RWPE2 (cell line): ENCODE results near the gene AKAP13.

Experiments
- ATAC-seq: fragments of 200-7000 bp; cut with Tn5 transposase; 3 replicates; pipeline ENCODE4 v1.9.1; 2021; ENCODE audit warnings: low read depth
- DNase-seq: peaks from one replicate; pipeline ENCODE4 v3.0.0-alpha.2; 2020; ENCODE audit warnings: low spot score
- H3K27ac ChIP-seq: fragments of 450-650 bp; 2 replicates; pipeline ENCODE4 v1.5.1; 2017; ENCODE audit warnings: mild to moderate bottlenecking; ENCODE audit not compliant: poor library complexity, severe bottlenecking
- H3K27me3 ChIP-seq: fragments of 250-450 bp; sonication (Bioruptor Pico); 2 replicates; pipeline ENCODE4 v1.5.1; 2021; ENCODE audit warnings: mild to moderate bottlenecking, moderate library complexity; ENCODE audit not compliant: insufficient read depth, poor library complexity, severe bottlenecking
- H3K36me3 ChIP-seq: fragments of 250-450 bp; sonication (Bioruptor Pico); 2 replicates; pipeline ENCODE4 v1.5.1; 2020; ENCODE audit warnings: low read depth, mild to moderate bottlenecking, moderate library complexity
- H3K4me1 ChIP-seq: fragments of 250-450 bp; sonication (Bioruptor Pico); 2 replicates; pipeline ENCODE4 v1.5.1; 2021; ENCODE audit warnings: mild to moderate bottlenecking, moderate library complexity; ENCODE audit not compliant: insufficient read depth, poor library complexity, severe bottlenecking
- H3K4me3 ChIP-seq: fragments of 250-450 bp; sonication (Bioruptor Pico); 2 replicates; pipeline ENCODE4 v1.5.1; 2021; ENCODE audit warnings: mild to moderate bottlenecking, moderate library complexity; ENCODE audit not compliant: severe bottlenecking
- H3K9me3 ChIP-seq: fragments of 250-450 bp; sonication (Bioruptor Pico); 2 replicates; pipeline ENCODE4 v1.5.1; 2021; ENCODE audit warnings: mild to moderate bottlenecking, moderate library complexity; ENCODE audit not compliant: severe bottlenecking
- TF ChIP-seq, protein P1 (sequence below): fragments of 450-650 bp; IDR thresholded peaks from one replicate; pipeline ENCODE4 v1.5.1; 2017; ENCODE audit warnings: mild to moderate bottlenecking, moderate library complexity; ENCODE audit not compliant: poor library complexity, severe bottlenecking

The AKAP13 gene

DNA sequence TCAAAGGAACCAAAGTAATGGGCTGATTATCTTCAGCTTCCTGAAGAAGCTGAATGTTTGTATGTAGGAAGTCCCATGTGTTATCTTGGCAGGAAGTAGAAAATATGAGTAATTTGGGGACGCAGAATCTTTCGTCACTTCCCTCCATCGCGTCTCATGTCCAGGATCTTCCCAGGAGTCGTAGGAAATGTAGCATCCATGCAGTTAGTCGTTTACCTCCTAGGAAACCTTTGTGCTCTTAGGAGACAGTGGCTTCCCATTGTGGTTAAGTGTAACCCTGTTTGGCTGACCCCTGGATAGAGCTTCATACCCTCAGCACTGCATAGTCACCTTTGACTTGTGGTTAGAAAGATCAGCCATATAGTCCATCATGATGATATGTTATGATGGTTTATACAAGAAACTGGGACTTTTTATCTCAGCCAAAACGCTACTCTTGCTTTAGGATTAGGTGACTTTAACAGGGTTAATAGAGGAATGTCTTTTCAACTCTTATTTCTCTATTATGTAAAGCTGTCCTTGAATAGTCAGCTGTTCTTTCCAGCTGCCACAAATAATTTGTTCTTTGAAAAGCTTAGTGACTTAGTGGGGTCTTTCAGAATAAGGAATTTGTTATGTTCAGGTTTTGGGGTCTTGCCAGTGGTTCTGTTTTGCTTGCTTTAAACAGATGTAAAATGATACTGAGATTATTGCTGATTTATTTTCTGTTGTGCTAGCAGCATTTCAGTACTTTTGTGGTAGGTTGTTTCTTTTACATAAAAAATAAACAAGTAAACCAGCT lies 322.1 kb downstream of the AKAP13 start:
- H3K4me1 ChIP-seq = no peaks in the 10 kb centered on the region
- H3K4me3 ChIP-seq = no peak overlapping the region
- no peaks in the 10 kb centered on the region for H3K27me3 ChIP-seq
- no peaks in the 10 kb centered on the region for H3K9me3 ChIP-seq
- H3K27ac ChIP-seq = no peak overlapping the region
- ATAC-seq (no peak), DNase-seq (no peak)
- TF ChIP-seq, protein P1, sequence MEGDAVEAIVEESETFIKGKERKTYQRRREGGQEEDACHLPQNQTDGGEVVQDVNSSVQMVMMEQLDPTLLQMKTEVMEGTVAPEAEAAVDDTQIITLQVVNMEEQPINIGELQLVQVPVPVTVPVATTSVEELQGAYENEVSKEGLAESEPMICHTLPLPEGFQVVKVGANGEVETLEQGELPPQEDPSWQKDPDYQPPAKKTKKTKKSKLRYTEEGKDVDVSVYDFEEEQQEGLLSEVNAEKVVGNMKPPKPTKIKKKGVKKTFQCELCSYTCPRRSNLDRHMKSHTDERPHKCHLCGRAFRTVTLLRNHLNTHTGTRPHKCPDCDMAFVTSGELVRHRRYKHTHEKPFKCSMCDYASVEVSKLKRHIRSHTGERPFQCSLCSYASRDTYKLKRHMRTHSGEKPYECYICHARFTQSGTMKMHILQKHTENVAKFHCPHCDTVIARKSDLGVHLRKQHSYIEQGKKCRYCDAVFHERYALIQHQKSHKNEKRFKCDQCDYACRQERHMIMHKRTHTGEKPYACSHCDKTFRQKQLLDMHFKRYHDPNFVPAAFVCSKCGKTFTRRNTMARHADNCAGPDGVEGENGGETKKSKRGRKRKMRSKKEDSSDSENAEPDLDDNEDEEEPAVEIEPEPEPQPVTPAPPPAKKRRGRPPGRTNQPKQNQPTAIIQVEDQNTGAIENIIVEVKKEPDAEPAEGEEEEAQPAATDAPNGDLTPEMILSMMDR = no peak
- peaks cover 19% of the 10 kb centered on the region for H3K36me3 ChIP-seq

DNA sequence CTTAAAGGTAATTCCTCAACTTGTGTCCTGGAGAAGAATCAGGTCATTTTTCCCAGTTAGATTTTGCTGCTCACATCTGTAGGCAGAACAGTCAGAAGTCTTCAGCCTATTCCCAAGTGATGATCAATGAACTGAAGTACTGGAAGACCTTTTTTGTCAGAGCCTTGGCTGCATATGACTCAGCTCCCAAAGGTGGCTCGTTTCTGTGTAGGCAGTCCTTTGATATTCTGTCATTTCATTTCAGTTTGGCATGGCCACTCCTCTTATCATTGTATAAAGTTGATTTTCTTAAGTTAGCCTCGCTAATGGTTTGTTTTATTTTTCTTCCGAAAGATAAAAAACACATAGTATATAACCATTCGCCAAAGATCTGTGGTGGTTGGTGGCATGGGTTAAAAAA lies 323.7 kb downstream of the AKAP13 start:
- Histone ChIP-seq H3K4me1 (no peaks in the 10 kb centered on the region), H3K27ac (no peak overlapping the region), H3K27me3 (no peaks in the 10 kb centered on the region), H3K9me3 (no peaks in the 10 kb centered on the region), H3K4me3 (no peak overlapping the region), H3K36me3 (peaks cover 21% of the 10 kb centered on the region)
- TF ChIP-seq, protein P1 = no peak
- ATAC-seq (no peak), DNase-seq (no peak)

DNA sequence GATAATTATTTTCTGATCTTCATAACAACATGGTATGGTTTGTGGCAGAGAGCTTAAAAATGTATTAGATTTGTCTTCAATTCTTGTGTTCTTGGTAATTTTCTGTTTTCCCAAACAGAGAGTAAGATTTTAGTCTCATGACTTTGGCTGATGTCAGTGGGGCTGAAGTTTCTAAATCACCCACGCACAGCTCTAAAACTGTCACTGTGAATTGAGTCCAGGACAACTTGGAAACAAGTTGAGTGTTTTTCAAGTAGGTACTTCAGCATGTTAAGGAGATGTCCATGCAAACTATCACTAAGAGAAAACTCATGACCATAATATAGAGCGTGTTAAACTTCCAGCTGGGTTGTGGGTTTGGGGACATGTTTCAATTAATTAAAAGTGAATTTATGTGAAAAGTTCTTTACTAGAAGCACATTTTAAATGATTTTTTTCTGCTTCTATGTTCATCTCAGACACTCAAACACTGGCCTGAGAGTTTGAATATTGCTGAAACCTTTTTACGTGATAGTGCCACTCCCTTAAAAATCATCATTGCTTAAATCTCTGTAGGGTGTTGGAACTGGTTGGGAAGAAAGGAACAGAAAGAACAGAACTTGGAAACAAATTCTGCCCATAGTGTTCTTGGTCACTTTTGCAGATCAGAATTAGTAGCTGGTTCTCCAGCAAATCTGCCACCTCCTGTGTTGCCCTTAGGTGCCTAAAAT lies 324.5 kb downstream of the AKAP13 start:
- DNase-seq = no peak
- H3K36me3 ChIP-seq = peaks cover 20% of the 10 kb centered on the region
- no peaks in the 10 kb centered on the region for H3K4me1 ChIP-seq
- H3K4me3 ChIP-seq = no peak overlapping the region
- H3K9me3 ChIP-seq = no peaks in the 10 kb centered on the region
- H3K27ac ChIP-seq = no peak overlapping the region
- H3K27me3 ChIP-seq = no peaks in the 10 kb centered on the region
- TF ChIP-seq, protein P1 = no peak
- no peak for ATAC-seq

DNA sequence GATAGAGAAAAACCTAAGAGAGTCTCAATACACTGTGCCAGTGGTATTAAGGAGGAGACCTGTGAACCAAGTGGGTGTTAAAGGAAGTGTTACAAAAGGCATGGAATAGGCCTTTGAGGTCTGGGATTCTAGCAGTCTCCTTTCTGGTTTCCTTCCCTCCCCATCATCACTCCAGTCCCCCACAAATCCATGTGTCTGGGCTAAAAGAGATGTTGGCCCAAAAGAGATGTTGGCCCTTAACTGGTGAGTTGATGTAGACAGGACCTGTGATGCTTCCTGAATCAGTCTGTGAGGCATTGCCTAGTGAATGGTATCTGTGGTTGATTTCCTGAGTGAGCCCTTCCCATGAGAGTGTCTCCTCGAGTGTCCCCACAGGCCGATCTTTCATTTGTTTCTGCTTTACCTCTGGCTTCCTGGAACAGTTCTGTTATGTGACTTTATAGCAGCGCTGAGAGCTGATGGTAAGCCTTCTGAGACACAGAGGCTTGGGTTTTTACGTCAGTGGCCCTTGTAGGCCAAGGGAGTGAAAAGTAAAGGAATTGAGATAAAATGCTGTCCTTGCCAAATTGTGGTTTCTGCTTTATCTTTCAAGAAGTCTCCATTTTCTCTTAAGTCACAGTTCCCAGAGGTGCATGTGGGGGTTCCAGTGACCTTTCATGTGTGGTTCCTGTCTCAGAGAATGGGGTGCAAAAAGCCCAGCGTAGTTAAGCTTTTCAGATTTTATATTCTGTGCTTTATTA lies 326.5 kb downstream of the AKAP13 start:
- H3K4me1 ChIP-seq = no peaks in the 10 kb centered on the region
- ATAC-seq = no peak; the same call in 2 of the 3 replicates
- TF ChIP-seq, protein P1 = no peak
- no peak for DNase-seq
- H3K27me3 ChIP-seq = no peaks in the 10 kb centered on the region
- peaks cover 25% of the 10 kb centered on the region for H3K36me3 ChIP-seq
- H3K4me3 ChIP-seq = no peak overlapping the region
- no peak overlapping the region for H3K27ac ChIP-seq
- no peaks in the 10 kb centered on the region for H3K9me3 ChIP-seq
